HCT116 (cell line): Measurements from ENCODE around the gene ACOX3.

Experiments
- CTCF ChIP-seq, 3 experiments: fragments of 200-600 bp in 1 of 3; sonication (generic) in 1 of 3; IDR thresholded peaks in 2 of 3; conservative IDR thresholded peaks in 1 of 3; 2 replicates each; pipeline ENCODE4 v1.5.1; 2012 to 2017; ENCODE audit warnings: low read depth in 2 of 3, low read length in 2 of 3, antibody characterized with exemption in 1 of 3, borderline replicate concordance in 1 of 3, control low read depth in 1 of 3, mild to moderate bottlenecking in 1 of 3, mixed read lengths in 1 of 3, mixed run types in 1 of 3, moderate library complexity in 1 of 3; ENCODE audit not compliant: insufficient read depth in 1 of 3
- JUND ChIP-seq: IDR thresholded peaks from 2 replicates; pipeline ENCODE4 v1.6.1; 2012
- POLR2A ChIP-seq: IDR thresholded peaks from 2 replicates; pipeline ENCODE4 v1.7.0; 2011; ENCODE audit warnings: borderline replicate concordance; ENCODE audit not compliant: insufficient read depth, insufficient read length; ENCODE audit errors: extremely low read depth
- POLR2AphosphoS5 ChIP-seq: IDR thresholded peaks from 2 replicates; pipeline ENCODE4 v1.6.1; 2011; ENCODE audit warnings: mild to moderate bottlenecking, low read depth, low read length, moderate library complexity
- SRF ChIP-seq: IDR thresholded peaks from 2 replicates; pipeline ENCODE4 v1.6.1; 2012; ENCODE audit warnings: low read depth
- YY1 ChIP-seq: IDR thresholded peaks from 2 replicates; pipeline ENCODE4 v1.6.1; 2011; ENCODE audit warnings: low read length, low read depth, moderate library complexity, mild to moderate bottlenecking; ENCODE audit not compliant: insufficient replicate concordance; ENCODE audit errors: extremely low read depth

GRCh38 chr4:8477676-8478075 lies 37.2 kb upstream of the ACOX3 start:
- no peak for TF ChIP-seq CTCF (IDR thresholded peaks at IDR 0.05 in 2 of 3, conservative IDR thresholded peaks at IDR 0.05 in 1 of 3; ENCODE audit: borderline replicate concordance in 1 of 3, insufficient read depth in 1 of 3, low read depth in 2 of 3, low read length in 2 of 3)
- TF ChIP-seq POLR2AphosphoS5 = no peak
- no peak for TF ChIP-seq SRF
- no peak for TF ChIP-seq JUND
- no peak for TF ChIP-seq YY1
- no peak for TF ChIP-seq POLR2A
